ENCODE data around the gene CHD1.

Gene CHD1

DNA sequence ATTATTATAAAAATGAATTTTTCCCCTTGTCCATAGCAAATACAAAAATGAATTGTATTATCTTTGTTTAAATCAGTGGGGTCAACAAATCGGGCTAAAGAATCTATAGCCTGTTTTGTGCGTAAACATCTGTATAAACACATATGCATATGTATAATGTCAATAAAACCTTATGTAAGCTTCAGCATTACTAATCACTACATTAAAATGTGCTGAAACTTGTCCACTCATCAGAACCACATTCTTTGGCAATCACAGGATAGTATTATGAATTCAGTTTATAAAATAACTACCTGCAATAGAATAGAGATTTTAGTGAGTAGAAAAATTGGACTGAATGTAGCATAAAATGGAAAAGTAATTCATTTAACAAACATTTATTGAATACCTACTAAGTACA is 124.7 kb downstream of the CHD1 start:
- DNase-seq: no peak
